ENCODE results near the gene TCFL5. TPM values are rescaled to one million over a fixed set of nuclear protein-coding genes. Genes with fewer than 3 reads are reported as not detected.

The TCFL5 gene
- total RNA-seq, 1 donor from 2014 or later = 11.7 TPM

DNA sequence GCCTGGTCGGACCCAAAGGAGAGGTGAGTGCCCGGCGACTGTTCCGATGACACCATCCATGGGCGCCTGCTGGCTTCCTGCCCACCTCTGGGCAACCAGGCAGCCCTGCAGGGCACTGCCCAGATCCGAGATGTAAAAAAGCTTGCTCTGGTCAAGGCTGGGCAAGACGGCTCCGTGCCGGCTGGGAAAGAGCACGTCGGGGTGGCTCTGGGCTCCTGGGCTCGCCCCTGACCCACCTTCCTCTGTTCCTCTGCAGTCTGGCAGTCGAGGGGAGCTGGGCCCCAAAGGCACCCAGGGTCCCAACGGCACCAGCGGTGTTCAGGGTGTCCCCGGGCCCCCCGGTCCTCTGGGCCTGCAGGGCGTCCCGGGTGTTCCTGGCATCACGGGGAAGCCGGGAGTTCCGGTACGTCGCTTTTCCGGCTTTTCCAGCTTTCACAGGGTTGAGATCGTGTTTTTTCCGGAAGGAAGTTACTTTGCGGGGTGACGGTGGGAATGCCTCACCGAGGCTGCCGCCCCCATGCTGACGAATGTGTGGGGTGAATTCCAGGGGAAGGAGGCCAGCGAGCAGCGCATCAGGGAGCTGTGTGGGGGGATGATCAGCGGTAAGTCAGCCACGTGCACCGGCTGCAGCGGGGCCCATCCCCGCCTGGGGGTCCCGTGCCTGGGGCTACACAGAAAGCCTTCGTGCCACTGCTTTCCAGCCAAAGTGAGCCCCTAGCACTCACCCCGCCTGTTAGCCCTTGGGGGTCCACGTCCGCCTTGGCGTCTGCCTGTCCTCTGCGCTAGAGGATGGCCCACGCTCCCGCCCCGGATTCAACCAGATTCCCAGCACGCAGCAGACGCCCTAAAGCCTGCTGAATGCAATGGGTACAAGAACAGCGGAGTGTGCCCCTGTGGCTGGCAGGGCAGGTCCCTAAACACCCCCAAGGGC, 25.4 kb downstream of the TCFL5 start:
- no peak for DNase-seq (ENCODE audit: low read depth)

DNA sequence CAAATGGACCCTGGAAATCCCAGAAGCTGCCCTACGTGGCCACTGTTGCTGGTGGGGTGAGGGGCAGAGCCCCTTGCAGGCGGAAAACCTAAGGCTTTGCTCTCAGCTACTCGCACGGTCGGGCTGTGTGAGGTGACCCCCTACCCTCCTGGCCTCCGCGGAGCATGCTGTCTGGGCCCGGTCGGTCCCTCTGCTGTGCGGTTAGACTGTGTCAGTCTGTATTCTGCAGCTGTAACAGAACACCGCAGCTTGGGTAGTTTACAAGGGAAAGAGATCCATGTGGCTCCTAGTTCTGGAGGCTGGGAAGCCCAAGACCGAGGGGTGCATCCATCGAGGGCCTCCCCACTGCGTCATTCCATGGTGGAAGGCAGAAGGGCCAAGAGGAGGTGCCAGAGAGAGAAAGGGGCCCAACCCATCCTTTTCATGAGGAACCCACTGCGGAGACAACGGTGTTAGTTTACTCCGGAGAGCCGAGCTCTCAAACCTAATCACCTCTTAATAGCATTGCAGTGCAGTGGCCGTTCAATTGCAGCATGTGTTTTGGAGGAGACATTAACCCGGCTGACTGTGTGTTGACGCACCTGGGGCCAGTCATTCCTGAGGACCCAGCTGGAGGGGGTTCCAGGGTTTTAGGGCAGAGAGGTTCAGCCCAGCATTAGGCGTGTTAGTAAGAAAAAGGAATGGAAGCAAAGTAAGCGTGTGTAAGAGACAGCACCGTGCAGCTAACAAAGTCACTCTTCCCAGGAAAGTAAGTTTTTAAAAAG, 26.5 kb downstream of the TCFL5 start:
- no peak for DNase-seq (ENCODE audit: low read depth)

DNA sequence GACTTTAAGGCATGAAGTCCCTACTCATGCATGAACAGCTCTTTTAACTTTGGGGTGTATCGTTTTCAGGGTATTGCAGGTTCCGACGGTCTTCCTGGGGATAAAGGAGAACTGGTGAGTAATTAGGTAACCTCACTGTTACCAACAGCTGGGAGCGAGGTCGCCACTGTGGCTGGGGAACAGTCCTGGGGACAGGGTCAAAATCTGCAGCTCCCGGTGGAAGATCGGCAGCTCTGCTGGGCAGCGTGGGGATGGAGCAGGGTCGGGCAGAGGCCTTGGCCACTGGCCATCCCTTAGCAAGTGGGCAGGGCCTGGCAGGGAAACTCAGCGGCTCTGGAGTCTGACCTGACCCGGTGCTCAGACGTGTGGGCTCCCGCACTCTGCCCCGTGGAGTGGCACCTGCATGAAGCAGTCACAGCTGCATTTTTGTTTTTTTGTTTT, 28.7 kb downstream of the TCFL5 start:
- DNase-seq (ENCODE audit: low read depth) = no peak

DNA sequence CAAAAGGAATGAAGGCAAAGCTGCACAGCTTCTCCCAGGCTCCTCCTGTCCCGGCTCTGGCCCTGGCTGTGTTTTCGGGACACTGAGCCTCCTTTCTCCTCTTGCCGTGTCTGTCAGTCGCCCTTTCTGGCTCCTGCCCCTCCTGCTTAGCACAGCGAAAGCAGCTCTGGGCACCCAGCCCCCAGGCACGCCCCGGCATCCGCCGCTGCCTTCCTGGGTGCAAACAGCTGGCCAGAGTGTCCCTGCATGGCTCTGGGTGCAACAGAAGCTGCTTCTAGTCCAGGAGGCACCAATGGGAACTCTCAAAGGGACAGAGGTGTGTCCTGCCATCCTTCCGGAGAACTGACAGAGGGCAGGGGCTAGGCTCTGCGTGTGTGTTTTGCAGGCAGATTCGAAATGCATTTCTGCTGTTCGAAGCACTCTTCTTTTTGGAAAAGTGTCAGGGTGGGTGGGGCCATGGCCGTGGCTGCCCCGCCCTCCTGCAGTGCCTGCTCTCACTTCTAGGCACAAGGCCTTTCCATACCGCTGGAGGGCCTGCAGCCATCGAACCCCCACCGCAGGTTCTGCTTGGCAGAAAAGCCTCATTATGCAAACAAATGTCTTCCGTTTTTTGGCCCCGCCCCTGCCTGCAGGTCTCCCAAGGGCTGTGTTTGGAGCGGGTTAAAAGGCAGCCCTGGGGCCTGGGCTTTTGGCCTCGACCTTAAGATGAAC, 29.3 kb downstream of the TCFL5 start:
- DNase-seq (ENCODE audit: low read depth) = peak; percentile 60

DNA sequence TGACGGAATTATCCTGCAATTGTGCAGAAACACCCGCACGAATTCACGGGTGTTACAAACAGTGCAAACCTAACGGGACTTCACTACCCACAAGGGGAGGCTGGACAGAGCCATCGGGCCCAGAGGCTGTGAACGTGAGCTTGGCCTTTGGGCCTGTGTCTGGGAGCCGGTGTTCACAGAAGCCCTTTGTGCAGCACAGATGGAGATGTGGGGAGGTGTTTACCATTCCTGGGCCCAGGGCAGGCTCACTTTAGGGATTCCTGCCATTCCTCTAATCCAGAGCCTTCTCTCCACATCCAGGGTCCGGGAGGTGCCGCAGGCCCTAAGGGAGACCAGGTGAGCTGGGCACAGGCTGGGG, 29.8 kb downstream of the TCFL5 start:
- DNase-seq (ENCODE audit: low read depth) = no peak

DNA sequence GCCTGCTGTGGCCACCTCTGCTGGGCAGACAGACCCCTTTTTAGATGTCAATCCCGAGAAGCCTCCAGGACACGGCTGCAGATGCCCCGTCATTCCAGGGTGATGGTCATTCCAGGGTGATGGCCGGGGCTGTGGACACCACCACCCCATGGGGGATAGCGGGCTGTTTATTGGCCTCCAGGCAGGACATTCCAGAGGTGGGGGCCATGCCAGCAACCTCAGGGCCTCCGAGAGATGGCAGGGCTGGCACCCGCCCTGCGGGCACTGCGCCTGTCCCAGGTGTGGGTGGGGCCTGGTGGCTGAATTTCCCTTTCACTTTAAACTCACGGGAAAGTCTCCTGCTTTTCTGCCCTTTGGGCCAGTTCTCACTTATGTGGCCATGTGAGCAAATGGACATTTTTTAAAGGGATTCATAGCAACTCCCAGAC, 30.2 kb downstream of the TCFL5 start:
- DNase-seq (ENCODE audit: low read depth) = no peak

DNA sequence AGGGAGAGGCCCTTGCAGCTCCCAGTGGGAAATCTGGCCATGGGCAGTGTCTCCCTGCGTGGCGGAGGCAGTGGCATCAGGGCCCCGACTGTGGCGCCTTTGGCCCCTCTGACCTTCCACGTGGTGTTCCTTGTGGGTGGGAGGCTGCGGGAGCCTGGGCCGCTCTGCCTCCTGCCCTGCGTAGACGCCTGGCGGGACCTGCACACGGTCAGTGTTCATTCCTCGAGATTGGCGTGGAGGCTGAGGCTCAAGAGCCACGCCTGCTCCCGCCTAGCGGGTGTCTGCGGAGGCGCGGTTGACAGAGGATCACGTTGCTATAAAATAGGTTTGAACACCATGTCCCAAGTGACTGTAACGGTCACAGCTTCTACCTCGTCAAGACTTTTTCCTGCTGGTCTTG, 30.8 kb downstream of the TCFL5 start:
- DNase-seq (ENCODE audit: low read depth) = no peak

DNA sequence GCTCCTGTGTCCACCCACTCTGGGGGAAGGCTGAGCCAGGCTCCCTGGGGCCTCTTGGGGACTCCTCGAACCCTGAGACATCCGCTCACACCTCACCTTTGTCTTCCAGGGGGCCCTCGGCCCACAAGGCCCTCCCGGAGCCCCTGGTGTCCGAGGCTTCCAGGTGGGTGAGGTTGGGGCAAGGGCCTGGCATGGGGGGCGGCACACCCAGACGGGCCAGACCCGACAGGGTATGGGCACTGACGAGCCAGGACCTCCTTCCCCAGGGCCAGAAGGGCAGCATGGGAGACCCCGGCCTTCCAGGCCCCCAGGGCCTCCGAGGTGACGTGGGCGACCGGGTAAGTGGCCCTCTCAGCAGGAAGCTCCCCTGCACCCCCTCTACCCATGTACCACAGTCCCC, 31.4 kb downstream of the TCFL5 start:
- DNase-seq (ENCODE audit: low read depth) = no peak

DNA sequence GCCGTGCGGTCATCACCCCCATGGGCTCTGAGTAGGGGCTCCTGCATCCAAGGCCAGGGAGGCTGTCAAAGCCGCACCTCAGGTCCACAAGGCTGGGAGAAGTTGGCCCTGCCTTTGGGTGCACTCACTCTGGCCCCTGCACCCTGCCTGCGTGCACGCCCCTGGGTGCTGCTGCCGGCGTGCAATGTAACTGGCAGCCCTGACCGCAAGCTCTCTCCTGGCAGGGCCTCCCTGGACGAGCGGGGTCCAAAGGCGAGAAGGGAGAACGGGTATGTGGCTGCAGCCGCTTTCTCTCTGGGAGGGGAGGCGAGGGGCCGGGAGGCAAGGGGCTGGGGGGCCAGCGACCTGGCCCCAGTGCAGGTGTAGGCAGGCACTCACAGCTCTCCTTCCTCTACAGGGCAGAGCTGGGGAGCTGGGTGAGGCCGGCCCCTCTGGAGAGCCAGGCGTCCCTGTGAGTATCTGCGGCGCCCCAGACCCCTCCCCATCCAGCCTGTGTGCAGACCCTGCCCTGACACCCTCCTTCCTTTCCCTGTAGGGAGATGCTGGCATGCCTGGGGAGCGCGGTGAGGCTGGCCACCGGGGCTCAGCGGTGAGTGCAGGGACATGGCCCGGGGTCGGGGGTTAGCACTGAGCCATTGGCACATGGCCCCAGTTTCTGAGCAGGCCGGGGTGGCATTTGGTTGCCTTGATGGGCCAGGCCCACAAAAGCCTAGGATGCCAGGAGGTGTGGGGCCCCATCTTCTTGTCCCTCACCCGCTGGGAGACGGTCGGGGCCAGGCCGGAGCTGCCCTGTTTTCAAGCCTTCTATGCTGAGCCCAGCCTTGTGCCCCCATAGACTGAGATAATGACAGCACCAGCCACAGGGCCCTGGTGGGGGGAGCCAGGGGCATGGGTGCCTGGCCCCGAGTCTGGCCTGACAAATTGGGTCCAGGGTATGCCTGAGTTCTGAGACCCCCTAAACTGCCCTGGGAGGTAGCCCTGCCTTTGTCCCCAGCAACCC, 32.1 kb downstream of the TCFL5 start:
- DNase-seq (ENCODE audit: low read depth) = no peak

DNA sequence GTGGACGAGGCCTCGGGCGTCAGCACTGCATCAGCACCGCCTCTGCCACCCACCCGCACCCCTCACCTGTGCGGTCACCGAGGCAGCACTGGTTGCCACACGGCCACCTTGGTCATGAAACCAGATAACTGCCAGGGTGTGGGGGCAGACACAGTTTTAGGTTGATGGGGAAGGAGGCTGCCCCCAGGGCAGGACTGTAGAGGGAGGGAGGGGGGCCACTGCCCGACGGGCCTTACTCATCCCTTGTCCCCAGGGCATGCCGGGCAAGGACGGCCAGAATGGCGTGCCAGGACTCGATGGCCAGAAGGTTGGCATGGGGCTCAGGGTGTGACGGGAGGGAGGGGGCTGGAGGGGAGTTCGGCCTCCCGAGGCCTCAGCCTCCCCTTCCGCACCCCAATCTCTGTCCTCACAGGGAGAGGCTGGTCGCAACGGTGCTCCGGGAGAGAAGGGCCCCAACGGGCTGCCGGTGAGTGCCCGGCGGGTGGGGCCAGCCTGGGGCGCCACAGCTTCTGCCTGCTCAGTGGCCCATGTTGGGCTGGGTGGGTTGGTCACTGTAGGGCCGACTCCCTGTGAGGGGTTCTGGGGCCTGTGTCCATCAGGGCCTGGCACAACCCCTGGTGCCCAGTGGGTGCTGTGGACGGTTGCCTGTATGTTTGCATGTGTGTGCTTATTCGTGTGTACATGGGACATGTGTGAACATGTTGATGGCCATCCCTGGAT, 33.0 kb downstream of the TCFL5 start:
- no peak for DNase-seq (ENCODE audit: low read depth)

DNA sequence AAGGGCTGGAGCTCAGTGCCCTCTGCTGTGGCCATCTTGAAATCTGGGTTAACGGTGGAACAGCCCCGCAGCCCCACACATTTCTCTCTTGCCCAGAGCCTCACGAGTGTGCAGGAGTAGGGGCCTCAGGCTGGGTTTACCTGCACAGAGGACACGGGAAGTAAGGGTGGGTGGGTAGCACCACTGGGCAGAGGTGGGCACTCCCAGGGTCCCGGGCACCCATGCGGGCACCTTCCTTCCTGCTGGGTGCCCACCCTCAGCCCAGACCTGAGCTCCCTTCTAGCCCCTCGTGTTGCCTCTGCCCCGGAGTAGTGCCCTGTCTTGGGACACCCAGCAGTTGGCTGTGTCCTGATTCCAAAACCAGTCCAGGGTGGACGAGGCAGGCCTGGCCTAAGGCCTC, 33.6 kb downstream of the TCFL5 start:
- no peak for DNase-seq (ENCODE audit: low read depth)

DNA sequence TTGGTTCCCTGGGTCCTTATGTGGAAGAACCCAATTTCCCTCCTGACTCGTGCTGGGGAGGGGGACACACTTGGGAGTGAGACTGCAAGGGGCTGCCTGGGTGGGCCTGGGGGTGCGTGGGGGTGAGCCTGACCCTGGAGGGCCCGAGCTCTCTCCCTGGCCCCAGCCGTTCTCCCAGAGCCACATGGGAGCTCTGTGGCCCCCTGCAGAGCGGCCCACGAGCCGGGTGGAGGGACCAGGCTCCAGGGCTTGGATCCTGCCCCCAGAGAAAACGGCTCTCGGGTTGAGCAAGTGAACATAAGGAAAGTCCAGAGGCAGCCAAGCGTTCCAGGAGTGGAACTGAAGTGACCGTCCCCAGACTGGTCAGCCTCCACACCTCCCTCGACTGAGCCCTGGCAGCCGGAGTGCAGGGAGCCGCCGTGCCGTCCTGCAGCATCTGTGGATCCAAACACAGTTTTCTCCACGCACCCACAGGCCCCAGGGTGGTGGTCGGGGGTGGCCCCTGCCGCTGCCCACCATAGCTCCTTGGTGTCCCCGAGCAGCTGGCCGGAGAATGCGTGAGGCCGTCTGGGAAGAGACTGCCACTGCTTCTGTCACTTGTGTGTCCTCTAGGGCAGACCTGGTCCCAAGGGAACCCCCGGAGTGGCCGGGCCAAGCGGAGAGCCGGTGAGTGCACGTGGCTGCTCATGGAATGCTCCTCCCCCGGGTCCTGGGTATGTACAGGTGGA, 34.1 kb downstream of the TCFL5 start:
- no peak for DNase-seq (ENCODE audit: low read depth)

DNA sequence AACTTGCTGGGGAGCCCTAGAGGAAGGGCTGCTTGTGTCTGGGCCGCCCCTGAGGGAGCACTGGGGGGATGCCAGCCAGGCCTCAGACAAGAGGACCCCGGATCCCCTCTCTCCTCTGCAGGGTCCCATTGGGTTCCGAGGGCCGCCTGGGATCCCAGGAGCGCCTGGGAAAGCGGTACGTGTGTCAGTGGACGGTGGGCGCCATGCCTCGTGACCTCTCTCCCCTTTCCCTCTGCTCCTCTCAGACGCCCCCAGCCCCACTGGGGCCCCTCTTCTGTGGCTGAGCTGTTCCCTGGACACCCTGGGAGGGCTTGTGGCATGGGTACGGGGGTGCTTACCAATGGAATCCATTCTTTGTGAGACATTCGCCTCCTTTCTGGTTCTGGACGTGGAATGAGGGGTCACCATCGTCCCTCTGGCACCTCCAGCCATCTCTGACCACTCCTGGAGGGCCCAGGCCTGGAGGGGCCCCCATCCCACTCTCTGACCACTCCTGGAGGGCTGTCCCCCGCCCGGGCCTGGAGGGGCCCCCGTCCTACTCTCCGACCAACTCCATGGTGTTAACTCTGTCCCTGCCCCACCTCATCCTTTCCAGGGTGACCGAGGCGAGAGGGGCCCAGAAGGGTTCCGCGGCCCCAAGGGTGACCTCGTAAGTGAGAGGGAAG, 34.8 kb downstream of the TCFL5 start:
- no peak for DNase-seq (ENCODE audit: low read depth)

DNA sequence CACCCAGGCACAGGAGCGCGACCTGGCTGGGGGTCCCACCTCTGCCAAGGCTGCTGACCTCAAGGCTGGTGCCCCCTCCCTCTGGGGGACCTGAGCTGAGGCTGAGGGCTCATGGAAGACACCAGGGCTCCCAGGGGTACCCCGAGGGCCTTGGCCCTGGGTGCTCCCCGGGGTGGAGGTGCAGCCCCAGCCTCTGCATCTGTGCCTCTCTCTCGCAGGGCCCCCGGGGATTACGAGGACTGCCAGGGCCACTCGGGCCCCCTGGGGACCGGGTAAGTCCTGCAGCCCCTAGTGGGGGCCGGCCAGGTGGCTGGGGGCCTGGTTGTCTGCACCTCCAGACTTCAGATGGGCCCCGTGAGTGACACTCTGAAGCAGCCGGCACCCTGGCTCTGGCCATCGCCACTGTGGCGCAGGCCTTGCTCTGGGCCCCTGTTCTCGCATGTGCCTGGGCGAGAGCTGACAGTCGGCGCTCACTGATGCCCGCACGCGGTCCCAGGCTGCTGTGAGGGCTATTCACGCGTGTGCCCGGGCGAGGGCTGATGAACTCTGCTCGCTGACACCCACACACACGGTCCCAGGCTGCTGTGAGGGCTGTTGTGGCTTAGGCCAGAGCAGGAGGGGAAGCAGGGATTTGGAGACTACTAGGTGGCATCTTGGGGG, 35.5 kb downstream of the TCFL5 start:
- DNase-seq (ENCODE audit: low read depth) = no peak

DNA sequence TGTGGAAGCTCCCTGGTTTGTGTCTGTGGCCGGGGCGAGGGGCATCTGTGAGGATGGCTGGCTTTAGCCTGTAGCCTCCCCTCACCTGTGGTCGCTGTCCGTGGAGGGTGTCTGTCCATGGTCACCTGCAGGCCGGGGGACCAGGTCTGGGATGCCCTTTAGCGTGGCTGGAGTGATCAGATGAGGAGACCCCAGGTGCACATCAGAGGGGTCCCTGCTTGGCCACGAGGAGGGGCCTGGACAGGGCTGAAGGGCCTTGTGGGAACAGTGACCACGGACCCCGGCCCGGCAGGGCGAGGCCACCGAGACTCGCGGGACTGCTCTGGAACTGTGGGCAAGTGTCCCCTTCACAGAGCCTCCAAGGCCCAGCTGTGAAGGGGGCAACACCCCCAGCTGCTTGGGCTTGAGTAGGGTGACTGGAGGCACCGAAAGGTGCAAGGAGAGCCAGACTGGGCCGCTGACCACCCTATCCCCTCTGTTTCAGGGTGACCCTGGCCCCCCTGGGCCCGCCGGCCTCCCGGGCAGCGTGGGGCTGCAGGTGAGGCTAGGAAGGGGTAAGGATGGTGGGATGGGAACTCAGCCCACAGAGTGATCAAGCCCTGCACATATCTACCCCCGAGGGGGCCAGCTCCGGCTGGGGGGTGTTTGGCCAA, 36.2 kb downstream of the TCFL5 start:
- DNase-seq (ENCODE audit: low read depth) = no peak

DNA sequence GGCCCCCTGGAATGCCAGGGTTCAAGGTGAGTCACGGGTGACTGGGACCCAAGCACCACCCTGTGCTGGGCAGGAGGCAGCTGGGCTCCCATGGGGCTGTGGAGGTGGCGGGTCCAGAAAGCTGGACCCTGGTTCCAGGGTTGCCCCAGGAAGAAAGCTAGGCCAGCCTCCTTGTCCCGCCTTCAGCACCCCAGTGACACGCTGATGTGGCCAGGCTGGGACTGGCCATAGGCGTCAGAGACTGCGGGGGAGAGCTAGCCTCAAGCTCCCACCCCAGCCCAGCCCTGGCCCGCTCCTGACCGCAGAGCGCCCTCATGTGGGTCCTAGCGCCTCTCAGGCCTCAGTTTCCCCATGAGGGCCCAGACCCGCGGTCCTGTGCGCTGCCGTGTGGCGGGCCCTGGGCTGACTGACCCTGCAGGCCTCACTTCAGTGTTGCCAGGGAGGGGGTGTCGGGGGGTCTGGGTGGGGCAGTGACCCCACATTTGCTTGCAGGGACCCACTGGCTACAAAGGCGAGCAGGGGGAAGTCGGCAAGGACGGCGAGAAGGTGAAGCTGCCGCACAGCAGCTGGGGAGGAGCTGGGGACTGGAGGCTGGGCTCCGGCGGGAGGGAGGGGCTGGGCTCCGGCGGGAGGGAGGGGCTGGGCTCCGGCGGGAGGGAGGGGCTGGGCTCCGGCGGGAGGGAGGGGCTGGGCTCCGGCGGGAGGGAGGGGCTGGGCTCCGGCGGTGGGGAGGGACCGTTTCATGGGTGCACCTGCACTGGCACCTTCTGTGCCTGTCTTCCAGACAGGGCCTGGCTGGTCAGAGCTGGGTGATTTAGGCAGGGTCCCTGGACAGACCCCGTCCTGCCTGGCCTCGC, 36.9 kb downstream of the TCFL5 start:
- no peak for DNase-seq (ENCODE audit: low read depth)

Data from renal cortical epithelial cell (primary cell).